ENCODE results near the gene PPIB.

Gene PPIB

DNA sequence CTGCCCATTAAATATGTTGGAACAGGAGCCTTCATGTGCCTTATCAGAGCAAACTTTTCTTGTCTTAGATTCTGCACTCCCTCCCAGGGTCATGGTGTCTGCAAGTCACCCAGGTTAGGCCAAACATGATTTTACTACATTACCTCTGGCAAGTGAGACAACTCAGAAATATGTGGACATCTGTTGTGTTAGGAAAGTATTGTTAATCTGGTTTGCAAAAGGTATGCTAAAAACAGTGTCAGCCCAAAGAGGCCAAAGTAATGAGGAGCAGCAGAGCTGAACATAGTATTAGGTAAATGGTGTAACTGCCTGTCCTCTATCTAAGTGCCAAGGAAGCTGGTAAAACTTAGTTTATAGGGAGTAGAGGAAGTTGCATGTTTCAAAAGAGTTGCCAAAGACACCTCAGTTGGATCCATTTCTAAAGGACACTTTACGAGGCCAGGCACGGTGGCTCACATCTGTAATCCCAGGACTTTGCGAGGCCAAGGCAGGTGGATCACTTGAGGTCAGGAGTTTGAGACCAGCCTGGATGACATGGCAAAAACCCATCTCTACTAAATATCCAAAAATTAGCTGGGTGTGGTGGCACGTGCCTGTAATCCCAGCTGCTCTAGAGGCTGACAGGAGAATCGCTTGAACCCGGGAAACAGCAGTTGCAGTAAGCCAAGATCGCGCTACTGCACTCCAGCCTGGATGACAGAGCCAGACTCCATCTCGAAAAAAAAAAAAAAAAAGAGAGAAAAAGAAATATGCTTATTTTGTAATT is 22.5 kb upstream of the PPIB start:
- Histone ChIP-seq H3K9ac (ENCODE audit: low read depth, low read length, poor library complexity, severe bottlenecking) (no peak overlapping the region), H3K27me3 (ENCODE audit: insufficient read depth, low read length, poor library complexity, severe bottlenecking) (no peaks in the 10 kb centered on the region), H3K4me1 (ENCODE audit: insufficient read depth, low read length, poor library complexity, severe bottlenecking) (no peaks in the 10 kb centered on the region), H4K20me1 (ENCODE audit: insufficient read depth, low read length, poor library complexity, severe bottlenecking) (no peaks in the 10 kb centered on the region), H2AFZ (ENCODE audit: low read length) (no peak overlapping the region), H3K9me3 (ENCODE audit: insufficient read depth, low read depth, low read length) (no peaks in the 10 kb centered on the region), H3K9me2 (replicated peaks; ENCODE audit: low read depth, low read length) (no peaks in the 10 kb centered on the region), H3K79me2 (ENCODE audit: insufficient read depth, low read length) (no peaks in the 10 kb centered on the region), H3K4me2 (ENCODE audit: low read depth, low read length, poor library complexity, severe bottlenecking) (no peak overlapping the region), H3K36me3 (ENCODE audit: insufficient read depth, low read length) (peaks cover 57% of the 10 kb centered on the region), H3F3A (ENCODE audit: low read depth) (no peaks in the 10 kb centered on the region; the same call in 1 of the 2 replicates), H3K4me3 (ENCODE audit: low read length, poor library complexity, severe bottlenecking) (no peak overlapping the region)
- TF ChIP-seq CTCF (conservative IDR thresholded peaks at IDR 0.05; ENCODE audit: low read length), result no peak
- TF ChIP-seq EZH2phosphoT487 (IDR thresholded peaks at IDR 0.05; ENCODE audit: borderline replicate concordance), result no peak

DNA sequence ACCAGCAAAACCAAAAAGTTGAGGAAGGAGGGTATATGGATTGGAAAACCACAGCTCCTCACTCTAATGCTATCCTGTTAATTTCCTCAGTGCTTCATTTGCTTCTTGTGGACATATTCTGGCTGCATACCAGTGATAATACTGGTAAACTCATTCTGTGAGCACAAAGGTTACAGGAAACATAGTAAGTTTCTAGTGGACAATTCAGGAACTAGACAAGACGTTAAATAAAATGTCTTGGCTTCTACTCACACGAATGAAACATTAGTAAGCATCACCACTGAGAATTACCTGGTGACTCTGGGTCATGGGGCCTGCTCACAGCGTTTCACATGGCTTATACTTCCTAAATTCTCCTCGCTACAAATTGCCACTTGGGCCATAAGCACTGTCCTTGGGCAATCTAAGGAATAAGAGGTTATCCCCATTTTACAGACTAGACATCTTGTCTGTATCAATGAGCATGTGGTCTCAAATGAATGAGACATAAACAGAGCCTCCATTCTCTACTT is 20.1 kb upstream of the PPIB start:
- Histone ChIP-seq H3K9ac (ENCODE audit: low read depth, low read length, poor library complexity, severe bottlenecking) (no peak overlapping the region), H2AFZ (ENCODE audit: low read length) (no peak overlapping the region), H3K9me3 (ENCODE audit: insufficient read depth, low read depth, low read length) (no peaks in the 10 kb centered on the region), H3F3A (ENCODE audit: low read depth) (no peaks in the 10 kb centered on the region; the same call in 1 of the 2 replicates), H3K4me2 (ENCODE audit: low read depth, low read length, poor library complexity, severe bottlenecking) (no peak overlapping the region), H3K27me3 (ENCODE audit: insufficient read depth, low read length, poor library complexity, severe bottlenecking) (no peaks in the 10 kb centered on the region), H3K4me1 (ENCODE audit: insufficient read depth, low read length, poor library complexity, severe bottlenecking) (no peaks in the 10 kb centered on the region), H3K9me2 (replicated peaks; ENCODE audit: low read depth, low read length) (no peaks in the 10 kb centered on the region), H3K79me2 (ENCODE audit: insufficient read depth, low read length) (no peaks in the 10 kb centered on the region), H4K20me1 (ENCODE audit: insufficient read depth, low read length, poor library complexity, severe bottlenecking) (no peaks in the 10 kb centered on the region), H3K4me3 (ENCODE audit: low read length, poor library complexity, severe bottlenecking) (no peak overlapping the region), H3K36me3 (ENCODE audit: insufficient read depth, low read length) (peaks cover 60% of the 10 kb centered on the region)
- TF ChIP-seq EZH2phosphoT487 (IDR thresholded peaks at IDR 0.05; ENCODE audit: borderline replicate concordance) (no peak), CTCF (conservative IDR thresholded peaks at IDR 0.05; ENCODE audit: low read length) (no peak)

DNA sequence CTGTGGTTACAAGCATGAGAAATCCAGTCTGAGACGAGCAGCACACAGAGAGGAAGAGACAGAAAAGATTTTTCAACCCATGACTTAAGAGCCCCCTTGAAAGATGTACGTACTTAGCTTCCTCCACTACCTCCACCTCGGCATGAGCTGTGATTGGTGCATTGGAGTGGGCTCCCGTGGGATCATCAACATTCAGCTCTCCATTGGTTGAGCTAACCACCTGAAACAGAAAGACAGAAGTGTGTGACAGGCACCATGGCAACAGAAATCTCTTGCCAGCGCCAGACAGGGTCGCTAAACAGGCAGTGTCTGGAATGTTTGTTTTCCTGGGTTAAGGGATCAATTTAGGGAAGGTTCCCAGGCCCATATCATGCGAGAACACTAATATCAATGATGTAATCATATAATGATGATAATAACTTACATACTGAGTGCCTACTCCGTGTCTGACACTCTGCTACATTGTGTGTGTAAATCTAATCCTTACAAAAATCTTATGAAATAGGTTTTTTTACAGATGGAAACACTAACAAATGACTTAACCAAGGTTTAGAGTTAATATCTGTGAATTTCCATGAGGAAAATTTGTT is 17.5 kb upstream of the PPIB start:
- Histone ChIP-seq H3K4me1 (ENCODE audit: insufficient read depth, low read length, poor library complexity, severe bottlenecking) (no peaks in the 10 kb centered on the region), H3K9me2 (replicated peaks; ENCODE audit: low read depth, low read length) (no peaks in the 10 kb centered on the region), H3K36me3 (ENCODE audit: insufficient read depth, low read length) (peaks cover 70% of the 10 kb centered on the region), H3K27me3 (ENCODE audit: insufficient read depth, low read length, poor library complexity, severe bottlenecking) (no peaks in the 10 kb centered on the region), H3K79me2 (ENCODE audit: insufficient read depth, low read length) (no peaks in the 10 kb centered on the region), H3K4me2 (ENCODE audit: low read depth, low read length, poor library complexity, severe bottlenecking) (no peak overlapping the region), H3K4me3 (ENCODE audit: low read length, poor library complexity, severe bottlenecking) (no peak overlapping the region), H3K9ac (ENCODE audit: low read depth, low read length, poor library complexity, severe bottlenecking) (no peak overlapping the region), H4K20me1 (ENCODE audit: insufficient read depth, low read length, poor library complexity, severe bottlenecking) (no peaks in the 10 kb centered on the region), H3F3A (ENCODE audit: low read depth) (no peaks in the 10 kb centered on the region; the same call in 1 of the 2 replicates), H2AFZ (ENCODE audit: low read length) (no peak overlapping the region), H3K9me3 (ENCODE audit: insufficient read depth, low read depth, low read length) (no peaks in the 10 kb centered on the region)
- TF ChIP-seq CTCF (conservative IDR thresholded peaks at IDR 0.05; ENCODE audit: low read length) (no peak), EZH2phosphoT487 (IDR thresholded peaks at IDR 0.05; ENCODE audit: borderline replicate concordance) (no peak)

All from Loucy (cell line).